Right ventricle myocardium superior (tissue), 1 donor: ENCODE results near the gene BRD2. TPM values are rescaled to one million over a fixed set of nuclear protein-coding genes. Genes with fewer than 3 reads are reported as not detected.
A peak's percentile ranks its signal among the peaks of the same experiment; 100 is the strongest.
"Not testable (repeated sequence)": the region's sequence is repeated elsewhere in the genome, so short reads cannot be mapped to it uniquely, and the experiment has no call there.

ENCODE experiments used
- ATAC-seq: fragments of 200-7000 bp; cut with Tn5 transposase; one replicate; pipeline ENCODE4 v1.9.1; 2020; ENCODE audit warnings: mild to moderate bottlenecking; ENCODE audit not compliant: poor library complexity
- DNase-seq: peaks from one replicate; pipeline ENCODE4 v3.0.0-alpha.2; 2020
- intact Hi-C: fragments of 100-400 bp; cut with DNase I; formaldehyde crosslinking; loops from one replicate; pipeline ENCODE4 v1.11.2; 2022
- long read RNA-seq: library from polyadenylated mRNA; unstranded; transcript quantifications from one replicate; pipeline ENCODE4 v2.0.0, GENCODE V29; 2021
- total RNA-seq: library from RNA; stranded (reverse); fragmentation: NEBNext Ultra II Directional; extraction: Animal tissue kit (Norgen Biotek cat#: 25700); gene quantifications from one replicate; pipeline ENCODE4 v1.2.1, GENCODE V29; 2021
- donor health status: DM: no; HTN: yes; CAD: no; lungs with severe emphysema.

The BRD2 gene
- 62.6 TPM for total RNA-seq
- long read RNA-seq, full-length matches to known transcripts, result 12 of 42 reads
- long read RNA-seq, partial matches to known transcripts, result 23 of 42 reads
- long read RNA-seq, other reads (novel, unspliced or antisense), result 7 of 42 reads

- intact Hi-C loops, result no loop called here
- DNase-seq, result peak; percentile 97
- ATAC-seq, result peak; percentile 71
These were observed at the start of gene BRD2 for GRCh38 chr6:32968093-32968866. Gene BRD2 (plus strand): TSS chr6:32968594. CDS start chr6:32972899, 4,305 bp downstream.

- intact Hi-C loops, result no loop called here
- no peak for ATAC-seq
- DNase-seq, result no peak
These were observed 47.7 kb upstream of the BRD2 start for GRCh38 chr6:32920715-32921114.

- intact Hi-C loops, result no loop called here
- no peak for DNase-seq
- ATAC-seq, result no peak
These were observed 46.3 kb upstream of the BRD2 start for GRCh38 chr6:32922083-32922482.

GRCh38 chr6:32931211-32931610, 37.2 kb upstream of the BRD2 start:
- DNase-seq (no peak), ATAC-seq (no peak)
- intact Hi-C loops, result loop anchor here (5.0 kb wide), 1 partner anchor 44 kb away; no protein-coding TSS in a partner anchor

GRCh38 chr6:32932132-32932868, 36.1 kb upstream of the BRD2 start:
- ATAC-seq (no peak), DNase-seq (no peak)
- intact Hi-C loops, result loop anchor here (2.0 to 5.0 kb wide), 2 partner anchors 45 to 53 kb away; no protein-coding TSS in a partner anchor

- ATAC-seq (peak; percentile 77), DNase-seq (peak; percentile 81)
- intact Hi-C loops, result loop anchor here (2.0 to 5.0 kb wide), 2 partner anchors 46 to 51 kb away; no protein-coding TSS in a partner anchor
These were observed 34.7 kb upstream of the BRD2 start for GRCh38 chr6:32933661-32934085.

- no peak for DNase-seq
- no peak for ATAC-seq
- intact Hi-C loops, result no loop called here
These were observed 32.7 kb upstream of the BRD2 start for GRCh38 chr6:32935551-32936238.

- intact Hi-C loops, result no loop called here
- ATAC-seq (peak; percentile 29), DNase-seq (no peak)
These were observed 31.9 kb upstream of the BRD2 start for GRCh38 chr6:32936239-32937152.

- ATAC-seq (peak; percentile 23), DNase-seq (peak; percentile 45)
- intact Hi-C loops, result no loop called here
These were observed 31.2 kb upstream of the BRD2 start for GRCh38 chr6:32937230-32937633.

GRCh38 chr6:32938494-32938893, 29.9 kb upstream of the BRD2 start:
- DNase-seq (no peak), ATAC-seq (no peak)
- intact Hi-C loops, result no loop called here

- no peak for DNase-seq
- ATAC-seq, result peak; percentile 94
- intact Hi-C loops, result no loop called here
These were observed 27.7 kb upstream of the BRD2 start, which contains the start of gene HLA-DMB for GRCh38 chr6:32940656-32941213. Gene HLA-DMB (minus strand): TSS chr6:32941028. CDS start chr6:32940807, 221 bp downstream.

GRCh38 chr6:32941214-32941768, 27.1 kb upstream of the BRD2 start:
- DNase-seq, result no peak
- ATAC-seq, result no peak

GRCh38 chr6:32942555-32943123, 25.8 kb upstream of the BRD2 start:
- intact Hi-C loops, DNase-seq, ATAC-seq: not testable (repeated sequence)

More at GRCh38 chr6:32941214-32941768, 27.1 kb upstream of the BRD2 start:
- intact Hi-C loops, result no loop called here

- ATAC-seq (peak; percentile 61), DNase-seq (peak; percentile 50)
- intact Hi-C loops, result no loop called here
These were observed 24.3 kb upstream of the BRD2 start for GRCh38 chr6:32943864-32944649.

- DNase-seq, result no peak
- ATAC-seq, result no peak
- intact Hi-C loops, result no loop called here
These were observed 23.2 kb upstream of the BRD2 start for GRCh38 chr6:32945108-32945760.

GRCh38 chr6:32945953-32946352, 22.4 kb upstream of the BRD2 start:
- intact Hi-C loops, result no loop called here
- DNase-seq (no peak), ATAC-seq (no peak)
